Measurements from ENCODE around the gene GAREM2.

Gene GAREM2

DNA sequence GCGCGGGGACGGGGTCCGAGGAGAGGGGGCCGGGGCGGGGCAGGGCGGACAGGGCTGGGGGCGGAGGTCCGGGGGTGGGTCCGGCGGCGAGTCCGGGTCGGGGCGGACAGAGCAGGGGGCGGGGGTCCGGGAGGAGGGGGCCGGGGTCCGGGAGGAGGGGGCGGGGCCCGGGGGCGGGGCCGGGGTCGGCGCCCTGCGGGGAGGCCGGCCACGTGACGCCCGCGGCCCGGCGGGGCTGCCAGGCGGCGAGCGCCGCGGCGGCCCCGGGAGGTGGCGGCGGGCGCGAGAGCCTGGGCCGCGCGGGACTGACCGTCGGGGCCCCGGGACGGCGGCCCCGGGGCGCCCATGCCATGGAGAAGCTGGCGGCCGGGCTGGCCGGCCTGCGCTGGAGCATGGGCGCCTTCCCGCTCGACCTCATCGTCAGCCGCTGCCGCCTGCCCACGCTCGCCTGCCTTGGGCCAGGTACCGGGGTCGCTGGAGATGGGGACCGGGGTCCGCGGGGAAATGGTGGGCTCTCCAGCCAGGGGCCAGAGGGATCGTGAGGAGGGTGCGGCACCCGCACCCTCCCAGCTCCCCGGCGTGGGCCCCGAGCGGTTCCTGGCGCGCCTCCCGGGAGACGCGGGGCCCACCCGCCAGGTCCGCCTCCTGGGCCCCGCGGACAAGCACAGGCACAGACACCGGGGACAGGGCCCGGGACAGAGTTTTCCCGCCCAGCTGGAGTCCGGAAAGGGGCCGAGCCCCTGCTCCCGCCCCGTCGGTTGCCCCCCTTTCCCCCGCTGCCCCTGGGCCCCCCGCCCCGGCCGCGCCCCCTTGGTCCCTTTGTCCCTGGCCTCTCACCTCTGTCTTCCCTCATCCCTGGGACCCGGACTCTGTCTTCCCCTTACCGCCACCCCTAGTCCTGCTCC lies at the start of gene GAREM2:
Gene GAREM2 (plus strand): TSS at position 218 of the 905 bp plus-strand sequence. CDS start 133 bp downstream, at position 351.
- Histone ChIP-seq H3K9me3 (ENCODE audit: control insufficient read depth, low read depth, low read length) (no peaks in the 10 kb centered on the region), H3K36me3 (ENCODE audit: control insufficient read depth, low read depth, low read length) (peaks cover 5% of the 10 kb centered on the region), H3K27ac (ENCODE audit: low read length) (no peak within 1 kb of the TSS), H3K27me3 (ENCODE audit: control insufficient read depth, insufficient read depth, low read length) (peaks cover 9% of the 10 kb centered on the region), H3K9ac (ENCODE audit: low read length) (peak within 1 kb of the TSS; percentile 58), H3K4me3 (ENCODE audit: low read length) (peak within 1 kb of the TSS; percentile 63), H3K4me1 (ENCODE audit: control insufficient read depth, low read depth, low read length) (peaks cover 8% of the 10 kb centered on the region)

DNA sequence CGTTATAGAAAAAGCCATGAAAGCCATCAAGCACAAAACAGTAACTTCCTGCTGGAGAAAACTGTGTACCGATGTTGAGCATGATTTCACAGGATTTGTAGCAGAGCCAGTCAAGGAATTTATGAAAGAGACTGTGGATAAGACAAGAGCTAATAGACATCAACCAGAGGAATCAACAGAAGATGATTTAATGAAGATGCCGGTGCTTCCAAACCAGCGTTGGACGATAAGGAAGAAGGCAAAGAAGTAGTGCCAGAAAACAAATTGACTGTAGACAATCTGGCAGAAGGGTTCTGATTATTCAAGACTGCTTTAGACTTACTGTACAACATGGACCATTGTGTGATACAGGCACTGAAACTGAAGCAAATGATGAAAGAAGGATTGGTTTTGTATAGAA lies 49.5 kb upstream of the GAREM2 start:
- no peaks in the 10 kb centered on the region for H3K9me3 ChIP-seq (ENCODE audit: control insufficient read depth, low read depth, low read length)
- H3K4me3 ChIP-seq (ENCODE audit: low read length), result no peak overlapping the region
- no peaks in the 10 kb centered on the region for H3K27me3 ChIP-seq (ENCODE audit: control insufficient read depth, insufficient read depth, low read length)
- H3K36me3 ChIP-seq (ENCODE audit: control insufficient read depth, low read depth, low read length), result peaks cover 10% of the 10 kb centered on the region
- H3K4me1 ChIP-seq (ENCODE audit: control insufficient read depth, low read depth, low read length), result no peaks in the 10 kb centered on the region
- H3K27ac ChIP-seq (ENCODE audit: low read length), result no peak overlapping the region
- no peak overlapping the region for H3K9ac ChIP-seq (ENCODE audit: low read length)

DNA sequence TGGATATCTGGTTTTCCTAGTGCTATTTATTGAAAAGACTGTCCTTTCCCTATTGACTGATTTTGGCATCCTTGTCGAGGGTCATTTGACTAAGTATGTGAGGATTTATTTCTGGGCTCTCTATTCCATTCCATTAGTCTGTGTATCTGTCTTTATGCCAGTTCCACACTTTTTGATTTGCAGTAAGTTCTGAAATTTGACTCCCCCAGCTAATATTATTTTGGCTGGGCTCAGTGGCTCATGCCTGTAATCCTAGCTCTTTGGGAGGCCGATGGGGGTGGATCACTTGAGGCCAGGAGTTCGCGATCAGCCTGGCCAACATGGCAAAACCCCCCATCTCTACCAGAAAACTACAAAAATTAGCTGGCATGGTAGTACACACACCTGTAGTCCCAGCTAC lies 46.8 kb upstream of the GAREM2 start:
- no peak overlapping the region for H3K9ac ChIP-seq (ENCODE audit: low read length)
- H3K4me1 ChIP-seq (ENCODE audit: control insufficient read depth, low read depth, low read length), result no peaks in the 10 kb centered on the region
- H3K9me3 ChIP-seq (ENCODE audit: control insufficient read depth, low read depth, low read length), result no peaks in the 10 kb centered on the region
- no peak overlapping the region for H3K27ac ChIP-seq (ENCODE audit: low read length)
- H3K27me3 ChIP-seq (ENCODE audit: control insufficient read depth, insufficient read depth, low read length), result no peaks in the 10 kb centered on the region
- H3K4me3 ChIP-seq (ENCODE audit: low read length), result no peak overlapping the region
- H3K36me3 ChIP-seq (ENCODE audit: control insufficient read depth, low read depth, low read length), result peaks cover 17% of the 10 kb centered on the region

DNA sequence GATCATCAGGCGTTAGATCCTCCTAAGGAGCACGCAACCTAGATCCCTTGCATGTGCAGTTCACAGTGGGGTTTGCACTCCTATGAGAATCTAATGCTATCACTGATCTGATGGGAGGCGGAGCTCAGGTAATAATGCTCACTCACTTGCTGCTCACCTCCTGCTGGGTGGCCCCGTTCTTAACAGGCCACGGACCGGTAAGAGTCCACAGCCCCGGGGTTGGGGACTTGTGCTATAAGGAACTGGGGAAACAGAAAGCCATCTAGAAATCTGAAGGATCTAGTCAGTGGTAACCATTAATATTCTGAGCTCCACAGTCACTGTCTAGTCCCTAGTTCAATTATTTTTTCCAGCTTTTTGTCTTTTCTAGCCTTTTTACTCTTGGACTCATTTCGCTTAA lies 44.7 kb upstream of the GAREM2 start:
- H3K36me3 ChIP-seq (ENCODE audit: control insufficient read depth, low read depth, low read length), result peaks cover 20% of the 10 kb centered on the region
- H3K27ac ChIP-seq (ENCODE audit: low read length), result no peak overlapping the region

DNA sequence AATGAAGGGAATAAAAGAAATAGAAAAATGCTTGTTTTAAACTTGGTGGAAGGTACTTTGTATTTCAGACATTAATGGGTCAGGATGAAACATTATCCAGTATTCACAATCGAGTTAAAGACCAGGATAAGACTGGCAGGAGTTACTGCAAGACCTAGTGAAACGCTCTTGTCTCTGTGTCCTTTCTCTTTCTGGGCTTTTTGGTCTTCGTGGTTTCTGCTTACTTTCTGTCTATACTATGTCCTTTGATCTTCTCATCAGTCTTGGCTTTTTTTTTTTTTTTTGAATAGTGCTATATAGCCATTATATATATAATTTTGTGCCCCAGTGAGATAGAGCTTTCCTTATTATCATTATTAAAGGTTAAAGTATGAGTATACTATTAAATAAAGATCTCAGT lies 42.1 kb upstream of the GAREM2 start:
- no peak overlapping the region for H3K9ac ChIP-seq (ENCODE audit: low read length)
- H3K27me3 ChIP-seq (ENCODE audit: control insufficient read depth, insufficient read depth, low read length), result no peaks in the 10 kb centered on the region
- H3K4me1 ChIP-seq (ENCODE audit: control insufficient read depth, low read depth, low read length), result no peaks in the 10 kb centered on the region
- H3K27ac ChIP-seq (ENCODE audit: low read length), result no peak overlapping the region
- H3K4me3 ChIP-seq (ENCODE audit: low read length), result no peak overlapping the region
- no peaks in the 10 kb centered on the region for H3K9me3 ChIP-seq (ENCODE audit: control insufficient read depth, low read depth, low read length)
- peaks cover 24% of the 10 kb centered on the region for H3K36me3 ChIP-seq (ENCODE audit: control insufficient read depth, low read depth, low read length)

More for the DNA sequence above, 44.7 kb upstream of the GAREM2 start:
- Histone ChIP-seq H3K4me1 (ENCODE audit: control insufficient read depth, low read depth, low read length) (no peaks in the 10 kb centered on the region), H3K4me3 (ENCODE audit: low read length) (no peak overlapping the region), H3K27me3 (ENCODE audit: control insufficient read depth, insufficient read depth, low read length) (no peaks in the 10 kb centered on the region), H3K9me3 (ENCODE audit: control insufficient read depth, low read depth, low read length) (no peaks in the 10 kb centered on the region), H3K9ac (ENCODE audit: low read length) (no peak overlapping the region)

DNA sequence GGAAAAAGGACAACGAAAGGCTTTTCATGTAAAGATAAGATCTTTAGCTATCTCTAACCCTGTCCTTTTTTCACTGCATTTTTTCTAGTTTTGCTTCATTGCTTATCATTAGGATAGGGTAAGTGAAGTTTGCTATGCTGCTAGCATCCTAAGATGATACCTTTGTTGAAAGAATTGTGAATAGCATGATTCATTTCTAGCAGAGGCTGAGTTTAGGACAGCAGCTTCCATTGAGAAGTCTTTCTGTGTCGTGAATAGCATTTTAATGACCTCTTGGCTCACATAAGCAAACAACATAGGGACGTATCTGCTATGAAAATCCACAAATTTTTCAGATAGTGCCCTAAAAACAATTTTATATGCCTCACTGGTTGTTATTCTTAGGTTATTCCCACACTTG lies 36.4 kb upstream of the GAREM2 start:
- H3K9me3 ChIP-seq (ENCODE audit: control insufficient read depth, low read depth, low read length), result no peaks in the 10 kb centered on the region
- H3K4me3 ChIP-seq (ENCODE audit: low read length), result no peak overlapping the region
- H3K4me1 ChIP-seq (ENCODE audit: control insufficient read depth, low read depth, low read length), result no peaks in the 10 kb centered on the region
- no peak overlapping the region for H3K9ac ChIP-seq (ENCODE audit: low read length)
- no peaks in the 10 kb centered on the region for H3K27me3 ChIP-seq (ENCODE audit: control insufficient read depth, insufficient read depth, low read length)
- no peak overlapping the region for H3K27ac ChIP-seq (ENCODE audit: low read length)
- peaks cover 9% of the 10 kb centered on the region for H3K36me3 ChIP-seq (ENCODE audit: control insufficient read depth, low read depth, low read length)

DNA sequence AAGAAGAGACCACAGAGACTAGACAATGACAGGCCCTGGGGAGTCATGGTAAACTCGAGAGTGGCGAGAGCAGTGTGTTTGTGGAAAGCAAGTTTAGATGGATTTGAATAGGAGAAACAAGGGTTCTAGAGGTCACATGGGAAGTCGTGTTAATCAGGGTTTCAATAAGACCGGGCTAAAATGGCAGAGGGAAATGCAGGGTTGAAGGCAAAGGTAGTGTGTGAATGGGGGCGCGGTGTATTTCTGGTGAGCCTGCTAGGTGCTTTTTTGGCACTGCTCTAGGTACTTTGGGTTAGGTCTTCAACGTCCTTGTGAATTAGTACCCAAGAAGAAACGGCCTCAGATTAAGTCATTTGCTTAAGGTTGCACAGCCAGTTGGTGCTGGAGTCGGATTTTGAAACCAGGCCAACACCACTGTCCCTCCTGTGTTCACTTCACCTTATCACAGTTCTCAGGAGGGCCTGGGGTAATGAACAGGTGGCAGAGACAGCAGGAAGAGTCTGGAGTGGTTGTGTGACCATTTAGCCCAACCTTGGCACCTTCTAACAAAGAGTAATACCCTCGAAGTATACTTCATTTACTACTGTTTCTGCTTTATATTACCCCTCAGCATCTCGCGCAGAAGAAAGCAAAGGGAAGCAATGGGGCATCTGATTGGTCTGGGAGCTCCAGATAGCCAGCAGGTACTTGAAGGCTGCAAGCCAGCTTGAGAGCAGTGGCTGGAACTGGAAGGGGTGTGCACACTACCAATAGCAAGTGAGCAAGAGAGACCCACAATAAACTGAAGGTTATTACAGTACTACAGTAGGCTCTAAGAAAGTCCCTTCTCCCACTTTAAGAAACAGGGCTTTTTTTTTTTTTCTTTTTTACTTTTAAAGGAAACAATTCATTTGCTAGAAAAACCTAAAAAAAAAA lies 33.4 kb upstream of the GAREM2 start:
- no peak overlapping the region for H3K27ac ChIP-seq (ENCODE audit: low read length)
- no peak overlapping the region for H3K4me3 ChIP-seq (ENCODE audit: low read length)
- peaks cover 3% of the 10 kb centered on the region for H3K36me3 ChIP-seq (ENCODE audit: control insufficient read depth, low read depth, low read length)
- no peaks in the 10 kb centered on the region for H3K4me1 ChIP-seq (ENCODE audit: control insufficient read depth, low read depth, low read length)
- no peak overlapping the region for H3K9ac ChIP-seq (ENCODE audit: low read length)
- H3K9me3 ChIP-seq (ENCODE audit: control insufficient read depth, low read depth, low read length), result no peaks in the 10 kb centered on the region
- H3K27me3 ChIP-seq (ENCODE audit: control insufficient read depth, insufficient read depth, low read length), result no peaks in the 10 kb centered on the region

DNA sequence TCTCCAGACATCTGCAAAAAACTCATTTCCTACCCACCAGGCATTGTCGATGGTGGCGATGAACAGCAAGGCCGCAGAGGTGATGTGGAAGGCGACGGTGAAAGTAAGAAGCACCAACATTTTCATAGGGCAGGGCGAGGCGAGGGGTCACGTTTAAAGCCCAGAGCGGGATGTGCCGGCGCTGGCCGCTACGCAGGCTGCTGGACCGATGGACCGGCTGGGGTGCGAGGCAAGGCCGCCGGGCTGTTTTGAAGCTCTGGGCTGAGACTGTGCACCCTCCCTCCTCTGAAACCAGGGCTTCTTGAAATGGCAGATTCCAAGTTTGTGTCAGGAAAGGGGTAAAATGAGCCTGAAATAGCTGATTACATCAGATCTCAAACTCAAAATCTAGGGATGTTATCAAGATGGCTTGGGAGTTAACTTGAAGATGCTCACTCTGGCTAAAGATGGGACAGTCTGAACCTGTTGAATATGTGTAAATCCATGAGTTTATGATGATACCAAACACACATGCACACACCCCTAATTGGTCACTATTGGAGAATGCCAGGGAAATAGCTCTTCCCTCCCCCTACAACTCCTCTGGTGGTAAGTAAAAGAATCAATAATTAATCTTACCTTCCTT lies 31.6 kb upstream of the GAREM2 start:
- Histone ChIP-seq H3K4me1 (ENCODE audit: control insufficient read depth, low read depth, low read length) (no peaks in the 10 kb centered on the region), H3K27me3 (ENCODE audit: control insufficient read depth, insufficient read depth, low read length) (no peaks in the 10 kb centered on the region), H3K9ac (ENCODE audit: low read length) (no peak overlapping the region), H3K36me3 (ENCODE audit: control insufficient read depth, low read depth, low read length) (no peaks in the 10 kb centered on the region), H3K4me3 (ENCODE audit: low read length) (no peak overlapping the region), H3K27ac (ENCODE audit: low read length) (no peak overlapping the region), H3K9me3 (ENCODE audit: control insufficient read depth, low read depth, low read length) (no peaks in the 10 kb centered on the region)

DNA sequence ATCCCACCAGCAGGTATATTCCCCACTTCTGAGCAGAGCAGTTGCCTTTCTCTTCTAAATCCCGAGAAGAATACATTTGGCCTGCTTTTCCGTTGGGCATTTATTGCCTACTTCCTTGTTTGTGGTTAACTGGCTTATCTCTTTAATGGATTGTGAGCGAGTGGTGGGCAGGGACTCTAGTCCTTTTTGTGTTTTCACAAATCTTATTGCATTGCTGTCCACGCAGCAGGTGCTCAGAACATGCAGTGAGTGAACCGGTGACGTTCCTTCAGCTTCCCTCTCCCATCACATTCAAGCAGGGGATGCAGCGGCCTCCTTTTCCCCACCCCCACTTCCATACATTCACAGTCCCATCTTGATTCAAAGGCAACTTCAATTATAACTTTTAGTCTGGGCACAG lies 28.9 kb upstream of the GAREM2 start:
- Histone ChIP-seq H3K27me3 (ENCODE audit: control insufficient read depth, insufficient read depth, low read length) (no peaks in the 10 kb centered on the region), H3K36me3 (ENCODE audit: control insufficient read depth, low read depth, low read length) (no peaks in the 10 kb centered on the region), H3K4me1 (ENCODE audit: control insufficient read depth, low read depth, low read length) (no peaks in the 10 kb centered on the region), H3K9me3 (ENCODE audit: control insufficient read depth, low read depth, low read length) (no peaks in the 10 kb centered on the region), H3K27ac (ENCODE audit: low read length) (no peak overlapping the region), H3K9ac (ENCODE audit: low read length) (no peak overlapping the region), H3K4me3 (ENCODE audit: low read length) (no peak overlapping the region)

DNA sequence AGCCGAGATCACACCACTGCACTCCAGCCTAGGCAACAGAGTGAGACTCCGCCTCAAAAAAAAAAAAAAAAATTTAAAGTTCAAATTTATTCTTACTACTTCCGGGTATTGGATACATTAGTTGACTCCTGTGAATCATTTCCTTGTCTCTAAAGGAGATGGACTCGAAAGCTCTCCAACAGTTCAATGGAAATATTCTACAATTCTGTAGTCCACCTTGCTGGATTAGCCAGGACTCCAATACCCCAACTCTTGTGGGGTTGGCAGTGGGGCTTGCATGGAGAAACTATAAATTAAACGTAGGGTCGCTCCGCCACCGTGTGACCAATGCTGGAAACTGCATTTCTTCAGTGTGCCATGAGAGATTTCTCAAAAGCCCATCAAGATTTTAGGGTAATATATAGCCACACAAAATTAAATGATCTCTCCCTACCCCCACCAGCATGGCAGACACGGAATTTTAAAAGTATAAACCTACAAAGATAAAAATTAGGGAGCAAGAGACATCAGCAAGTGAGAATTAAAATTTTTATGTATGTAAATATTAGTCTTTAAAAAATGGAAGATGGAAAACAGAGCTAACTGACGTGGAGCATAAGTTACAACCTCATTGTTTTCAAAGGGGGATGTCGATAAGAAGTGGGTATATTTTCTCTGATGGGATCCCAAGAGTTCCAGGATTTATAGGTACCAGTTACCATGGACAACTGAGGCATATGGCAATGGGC lies 27.8 kb upstream of the GAREM2 start:
- H3K9me3 ChIP-seq (ENCODE audit: control insufficient read depth, low read depth, low read length), result no peaks in the 10 kb centered on the region
- no peaks in the 10 kb centered on the region for H3K4me1 ChIP-seq (ENCODE audit: control insufficient read depth, low read depth, low read length)
- H3K4me3 ChIP-seq (ENCODE audit: low read length), result no peak overlapping the region
- no peaks in the 10 kb centered on the region for H3K27me3 ChIP-seq (ENCODE audit: control insufficient read depth, insufficient read depth, low read length)
- no peak overlapping the region for H3K27ac ChIP-seq (ENCODE audit: low read length)
- no peak overlapping the region for H3K9ac ChIP-seq (ENCODE audit: low read length)
- H3K36me3 ChIP-seq (ENCODE audit: control insufficient read depth, low read depth, low read length), result no peaks in the 10 kb centered on the region

DNA sequence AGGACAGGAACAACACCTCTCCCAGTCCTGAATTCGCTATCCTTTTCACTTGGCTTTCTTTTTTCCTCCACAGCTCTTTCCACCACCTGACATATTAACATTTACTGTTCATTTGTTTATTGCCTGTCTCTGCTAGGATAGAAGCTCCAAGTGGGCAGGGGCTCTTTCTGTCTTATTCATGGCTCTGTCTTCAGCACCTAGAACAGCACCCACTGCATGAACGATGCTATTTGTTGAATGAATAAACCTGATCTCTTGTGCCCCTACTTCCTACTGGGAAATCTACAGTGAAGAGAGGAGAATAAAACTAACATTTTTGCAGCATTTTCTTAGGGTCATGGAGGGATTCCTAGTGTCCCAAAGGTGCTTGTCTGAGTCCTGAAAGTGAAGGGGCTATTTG lies 24.4 kb upstream of the GAREM2 start:
- H3K27me3 ChIP-seq (ENCODE audit: control insufficient read depth, insufficient read depth, low read length), result no peaks in the 10 kb centered on the region
- H3K4me1 ChIP-seq (ENCODE audit: control insufficient read depth, low read depth, low read length), result no peaks in the 10 kb centered on the region
- H3K9me3 ChIP-seq (ENCODE audit: control insufficient read depth, low read depth, low read length), result no peaks in the 10 kb centered on the region
- no peaks in the 10 kb centered on the region for H3K36me3 ChIP-seq (ENCODE audit: control insufficient read depth, low read depth, low read length)
- H3K4me3 ChIP-seq (ENCODE audit: low read length), result no peak overlapping the region
- H3K9ac ChIP-seq (ENCODE audit: low read length), result no peak overlapping the region
- no peak overlapping the region for H3K27ac ChIP-seq (ENCODE audit: low read length)

All from iPS-18a (cell line).